Upper lobe of right lung (tissue), 1 donor: ENCODE results near the gene ARMC7. TPM values are rescaled to one million over a fixed set of nuclear protein-coding genes. Genes with fewer than 3 reads are reported as not detected.

Experiments used
- ATAC-seq: fragments of 200-7000 bp; cut with Tn5 transposase; one replicate; pipeline ENCODE4 v1.9.1; 2020; ENCODE audit warnings: mild to moderate bottlenecking, moderate library complexity
- DNase-seq: peaks from one replicate; pipeline ENCODE4 v3.0.0-alpha.2; 2020
- H3K27ac ChIP-seq: fragments of 200-600 bp; one replicate; pipeline ENCODE4 v1.8.0; 2022
- H3K27me3 ChIP-seq: fragments of 200-600 bp; one replicate; pipeline ENCODE4 v1.8.0; 2022; ENCODE audit warnings: mild to moderate bottlenecking
- H3K36me3 ChIP-seq: fragments of 200-600 bp; one replicate; pipeline ENCODE4 v1.8.0; 2022
- H3K4me1 ChIP-seq: fragments of 200-600 bp; one replicate; pipeline ENCODE4 v1.8.0; 2022
- H3K4me3 ChIP-seq: fragments of 200-600 bp; one replicate; pipeline ENCODE4 v1.8.0; 2022; ENCODE audit warnings: mild to moderate bottlenecking
- H3K9me3 ChIP-seq: fragments of 200-600 bp; one replicate; pipeline ENCODE4 v1.8.0; 2022
- CTCF ChIP-seq: fragments of 200-600 bp; IDR thresholded peaks from one replicate; pipeline ENCODE4 v1.8.0; 2022; ENCODE audit warnings: antibody characterized with exemption
- intact Hi-C: fragments of 100-400 bp; cut with DNase I; formaldehyde crosslinking; loops from one replicate; pipeline ENCODE4 v1.11.0; 2022
- total RNA-seq: library from RNA; stranded (reverse); fragmentation: NEBNext Ultra II Directional; extraction: Animal tissue kit (Norgen Biotek cat#: 25700); gene quantifications from one replicate; pipeline ENCODE4 v1.2.1, GENCODE V29; 2021
- donor health status: DM: no; HTN: yes; CAD: no; lungs with severe emphysema.

The ARMC7 gene
- total RNA-seq, 1 donor from 2014 or later, result 18.0 TPM

GRCh38 chr17:75098861-75099260 lies 10.9 kb upstream of the ARMC7 start:
- H3K27me3 ChIP-seq, result no peaks in the 10 kb centered on the region
- intact Hi-C loops, result no loop called here
- no peak for TF ChIP-seq CTCF
- H3K27ac ChIP-seq, result no peak overlapping the region
- ATAC-seq (no peak), DNase-seq (no peak)
- no peak overlapping the region for H3K4me3 ChIP-seq
- H3K36me3 ChIP-seq, result peaks cover 19% of the 10 kb centered on the region
- H3K4me1 ChIP-seq, result peaks cover 12% of the 10 kb centered on the region
- H3K9me3 ChIP-seq, result no peaks in the 10 kb centered on the region

DNA sequence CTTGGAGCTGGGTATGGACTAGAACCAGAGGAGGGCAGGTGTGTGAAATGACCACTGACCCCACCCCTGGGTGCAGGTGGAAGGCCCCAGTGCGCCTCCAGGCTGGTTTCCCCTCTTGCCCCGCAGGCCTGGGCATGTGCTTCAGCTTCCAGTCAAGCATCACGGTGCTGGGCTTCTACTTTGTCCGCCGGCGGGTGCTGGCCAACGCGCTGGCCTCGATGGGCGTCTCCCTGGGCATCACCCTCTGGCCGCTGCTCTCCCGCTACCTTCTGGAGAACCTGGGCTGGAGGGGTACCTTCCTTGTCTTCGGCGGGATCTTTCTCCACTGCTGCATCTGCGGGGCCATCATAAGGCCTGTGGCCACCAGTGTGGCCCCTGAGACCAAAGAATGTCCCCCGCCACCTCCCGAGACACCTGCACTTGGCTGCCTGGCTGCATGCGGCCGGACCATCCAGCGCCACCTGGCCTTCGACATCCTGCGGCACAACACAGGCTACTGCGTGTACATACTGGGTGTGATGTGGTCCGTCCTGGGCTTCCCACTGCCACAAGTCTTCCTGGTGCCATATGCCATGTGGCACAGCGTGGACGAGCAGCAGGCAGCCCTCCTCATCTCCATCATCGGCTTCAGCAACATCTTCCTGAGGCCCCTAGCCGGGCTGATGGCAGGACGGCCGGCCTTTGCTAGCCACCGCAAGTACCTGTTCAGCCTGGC lies 9.7 kb upstream of the ARMC7 start:
- TF ChIP-seq CTCF, result no peak
- Histone ChIP-seq H3K27ac (no peak overlapping the region), H3K4me1 (peaks cover 11% of the 10 kb centered on the region), H3K27me3 (no peaks in the 10 kb centered on the region), H3K9me3 (no peaks in the 10 kb centered on the region), H3K4me3 (no peak overlapping the region), H3K36me3 (peaks cover 25% of the 10 kb centered on the region)
- intact Hi-C loops, result no loop called here
- ATAC-seq, result no peak
- no peak for DNase-seq

- H3K27me3 ChIP-seq, result no peaks in the 10 kb centered on the region
- H3K4me3 ChIP-seq, result no peak overlapping the region
- no peaks in the 10 kb centered on the region for H3K9me3 ChIP-seq
- no peak overlapping the region for H3K27ac ChIP-seq
- peaks cover 8% of the 10 kb centered on the region for H3K4me1 ChIP-seq
- intact Hi-C loops, result no loop called here
- H3K36me3 ChIP-seq, result peaks cover 25% of the 10 kb centered on the region
- no peak for DNase-seq
- ATAC-seq, result no peak
- TF ChIP-seq CTCF, result no peak
Measured at GRCh38 chr17:75102385-75102821, 7.4 kb upstream of the ARMC7 start.

DNA sequence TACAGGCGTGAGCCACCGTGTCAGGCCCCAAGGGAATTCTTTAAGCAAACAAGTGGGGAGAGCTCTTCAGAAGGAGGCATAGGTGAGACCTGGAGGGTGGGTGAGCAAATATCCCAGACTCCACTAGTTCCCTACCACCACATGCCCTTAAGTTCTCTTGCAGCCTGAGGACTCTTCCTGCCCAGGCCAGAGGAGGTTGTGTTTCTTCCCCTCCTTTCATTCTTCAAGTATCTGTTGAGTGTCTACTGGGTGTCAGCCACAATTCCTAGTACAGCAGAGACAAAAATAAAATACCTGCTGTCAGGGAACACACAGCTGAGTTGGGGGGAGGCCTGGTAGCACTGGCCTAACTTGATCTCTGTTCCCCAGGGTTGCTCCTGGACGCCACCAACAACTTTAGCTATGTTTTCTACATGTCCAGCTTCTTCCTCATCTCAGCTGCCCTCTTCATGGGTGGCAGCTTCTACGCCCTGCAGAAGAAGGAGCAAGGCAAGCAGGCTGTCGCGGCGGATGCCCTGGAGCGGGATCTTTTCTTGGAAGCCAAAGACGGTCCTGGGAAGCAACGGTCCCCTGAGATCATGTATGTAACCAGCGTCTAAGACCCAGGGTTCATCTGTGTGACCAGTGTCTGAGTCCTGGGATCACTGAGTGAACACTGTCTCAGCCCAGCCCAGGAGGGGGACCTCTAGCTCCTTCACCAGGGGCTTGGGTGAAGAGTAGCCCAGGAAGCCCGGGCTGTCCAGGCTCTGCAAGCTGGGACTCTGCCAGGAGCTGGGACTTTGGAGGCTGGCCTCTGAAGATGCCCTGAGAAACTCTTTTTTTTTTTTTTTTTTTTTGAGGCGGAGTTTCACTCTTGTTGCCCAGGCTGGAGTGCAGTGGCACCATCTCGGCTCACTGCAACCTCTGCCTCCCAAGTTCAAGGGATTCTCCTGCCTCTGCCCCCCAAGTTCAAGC lies 5.9 kb upstream of the ARMC7 start:
- peak; percentile 63 for ATAC-seq
- TF ChIP-seq CTCF, result no peak
- Histone ChIP-seq H3K9me3 (no peaks in the 10 kb centered on the region), H3K36me3 (peaks cover 17% of the 10 kb centered on the region), H3K4me3 (no peak overlapping the region), H3K27ac (no peak overlapping the region), H3K27me3 (no peaks in the 10 kb centered on the region), H3K4me1 (peaks cover 11% of the 10 kb centered on the region)
- no peak for DNase-seq
- intact Hi-C loops, result no loop called here

DNA sequence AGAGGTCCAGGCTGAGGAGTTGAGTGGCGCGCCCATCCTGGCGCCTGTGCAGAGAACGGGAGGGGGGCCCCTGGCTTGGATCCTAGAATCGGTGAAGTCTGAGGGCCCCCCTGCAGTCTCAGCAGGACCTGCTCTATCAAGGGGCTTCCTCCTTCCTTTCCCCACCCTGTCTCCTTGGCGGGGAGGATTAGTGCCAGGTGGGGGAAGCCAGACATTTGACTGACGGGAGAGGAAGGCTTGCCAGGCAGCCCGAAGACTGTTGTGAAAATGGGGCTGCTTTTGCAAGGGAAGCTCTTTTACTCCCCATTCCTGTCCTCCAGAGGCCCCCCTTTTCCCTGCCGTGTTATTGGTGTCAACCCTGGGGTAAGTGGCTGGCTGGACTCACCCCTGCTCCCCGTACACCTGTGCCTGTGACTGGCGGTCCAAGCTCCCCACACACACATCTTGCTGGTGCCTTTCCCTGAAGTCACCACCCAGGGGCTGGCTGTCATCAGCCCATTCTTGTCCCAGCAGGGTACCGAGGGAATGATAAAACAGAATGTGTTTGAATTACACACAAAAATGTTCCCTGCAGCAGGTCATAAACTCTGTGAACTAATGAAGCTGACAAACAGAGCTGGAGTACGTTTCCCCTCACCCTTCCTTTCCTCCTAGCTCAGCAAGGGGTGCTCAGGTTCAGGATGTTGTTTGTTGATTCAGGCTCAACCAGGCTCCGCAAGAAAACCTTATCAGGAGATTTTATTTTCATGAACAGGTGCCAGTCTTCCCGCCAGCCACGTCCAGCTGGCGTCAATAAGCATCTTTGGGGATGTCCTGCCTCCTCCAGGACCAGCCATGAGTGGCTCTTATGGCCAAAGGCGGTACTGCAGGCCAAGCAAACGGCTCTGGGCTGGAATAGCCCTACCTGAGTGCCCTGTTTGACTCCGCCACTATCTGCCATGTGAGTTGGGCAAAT lies 4.4 kb upstream of the ARMC7 start:
- H3K4me1 ChIP-seq, result peaks cover 18% of the 10 kb centered on the region
- H3K27me3 ChIP-seq, result no peaks in the 10 kb centered on the region
- ATAC-seq (peak; percentile 77), DNase-seq (peak; percentile 83)
- H3K27ac ChIP-seq, result peak overlapping the region; percentile 24
- no peak overlapping the region for H3K4me3 ChIP-seq
- no peaks in the 10 kb centered on the region for H3K9me3 ChIP-seq
- peaks cover 10% of the 10 kb centered on the region for H3K36me3 ChIP-seq
- TF ChIP-seq CTCF, result peak; percentile 85
- intact Hi-C loops, result no loop called here
